ENCODE measurements around the gene UBL4A.

UBL4A gene

DNA sequence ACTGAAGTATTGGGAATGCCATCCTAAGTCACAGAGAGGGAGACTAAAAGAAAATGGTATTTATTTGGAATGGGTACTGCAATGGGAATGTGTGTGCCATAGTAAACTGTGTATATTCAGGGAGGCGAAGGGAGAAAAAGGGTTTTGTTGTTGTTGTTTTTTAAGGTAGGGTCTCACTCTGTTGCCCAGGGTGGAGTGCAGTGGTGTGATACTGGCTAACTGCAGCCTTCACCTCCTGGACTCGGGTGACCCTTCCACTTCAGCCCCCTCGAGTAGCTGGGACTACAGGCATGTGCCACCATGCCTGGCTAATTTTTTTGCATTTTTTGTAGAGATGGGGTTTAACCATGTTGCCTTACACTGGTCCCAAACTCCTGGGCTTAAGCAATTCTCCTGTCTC is 8.3 kb upstream of the UBL4A start:
- peaks cover 50% of the 10 kb centered on the region for H3K9me3 Mint-ChIP-seq
- H3K27me3 Mint-ChIP-seq (ENCODE audit: low read depth, poor library complexity): no peaks in the 10 kb centered on the region
- no peak overlapping the region for H3K27ac Mint-ChIP-seq

DNA sequence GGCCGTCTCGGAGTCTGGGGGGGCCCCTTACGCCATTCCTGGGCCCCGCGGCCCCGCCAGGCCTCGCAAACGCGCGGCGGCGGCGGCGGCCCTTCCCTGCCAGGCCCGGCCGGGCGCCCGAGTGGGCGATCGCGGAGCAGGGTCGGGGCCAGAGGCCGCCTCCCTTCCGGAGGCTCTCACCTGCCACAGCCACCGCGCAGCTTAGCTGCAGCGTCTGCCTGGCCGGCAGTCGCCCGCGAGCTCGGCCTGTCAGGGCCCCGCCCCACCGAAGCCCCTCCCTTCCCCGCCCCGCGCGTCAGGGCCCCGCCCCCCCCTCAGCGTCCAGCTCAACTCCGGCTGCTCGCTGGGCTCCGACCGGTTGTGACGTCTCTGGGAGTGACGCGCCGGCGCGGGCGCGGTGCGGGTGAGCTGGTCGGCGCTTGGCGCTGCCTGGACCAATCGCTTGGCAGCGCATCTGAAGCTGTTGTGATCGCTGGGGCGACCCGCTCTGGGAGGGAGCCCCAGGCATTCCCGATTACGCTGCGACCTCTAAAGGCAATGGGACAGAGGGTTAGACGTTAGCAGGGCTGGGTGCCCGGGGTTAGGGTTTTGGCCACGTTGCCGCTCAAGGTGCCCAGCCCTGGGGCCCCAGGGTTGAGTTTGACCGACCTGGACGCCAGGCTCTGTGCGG is 4.1 kb upstream of the UBL4A start, which contains the start of gene SLC10A3:
Gene SLC10A3 (minus strand): TSS at position 216 of the 670 bp plus-strand sequence. CDS start 1,689 bp downstream, outside the sequence.
- peak; percentile 88 for DNase-seq
- H3K36me3 Mint-ChIP-seq (ENCODE audit: low read depth): peaks cover 8% of the 10 kb centered on the region
- H3K27me3 Mint-ChIP-seq (ENCODE audit: low read depth, poor library complexity): no peaks in the 10 kb centered on the region

More for the DNA sequence above, 8.3 kb upstream of the UBL4A start:
- TF ChIP-seq, protein P1, sequence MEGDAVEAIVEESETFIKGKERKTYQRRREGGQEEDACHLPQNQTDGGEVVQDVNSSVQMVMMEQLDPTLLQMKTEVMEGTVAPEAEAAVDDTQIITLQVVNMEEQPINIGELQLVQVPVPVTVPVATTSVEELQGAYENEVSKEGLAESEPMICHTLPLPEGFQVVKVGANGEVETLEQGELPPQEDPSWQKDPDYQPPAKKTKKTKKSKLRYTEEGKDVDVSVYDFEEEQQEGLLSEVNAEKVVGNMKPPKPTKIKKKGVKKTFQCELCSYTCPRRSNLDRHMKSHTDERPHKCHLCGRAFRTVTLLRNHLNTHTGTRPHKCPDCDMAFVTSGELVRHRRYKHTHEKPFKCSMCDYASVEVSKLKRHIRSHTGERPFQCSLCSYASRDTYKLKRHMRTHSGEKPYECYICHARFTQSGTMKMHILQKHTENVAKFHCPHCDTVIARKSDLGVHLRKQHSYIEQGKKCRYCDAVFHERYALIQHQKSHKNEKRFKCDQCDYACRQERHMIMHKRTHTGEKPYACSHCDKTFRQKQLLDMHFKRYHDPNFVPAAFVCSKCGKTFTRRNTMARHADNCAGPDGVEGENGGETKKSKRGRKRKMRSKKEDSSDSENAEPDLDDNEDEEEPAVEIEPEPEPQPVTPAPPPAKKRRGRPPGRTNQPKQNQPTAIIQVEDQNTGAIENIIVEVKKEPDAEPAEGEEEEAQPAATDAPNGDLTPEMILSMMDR (IDR thresholded peaks at IDR 0.05): no peak
- DNase-seq: no peak
- H3K4me3 Mint-ChIP-seq: no peak overlapping the region
- no peaks in the 10 kb centered on the region for H3K36me3 Mint-ChIP-seq (ENCODE audit: low read depth)
- peaks cover 9% of the 10 kb centered on the region for H3K4me1 Mint-ChIP-seq

DNA sequence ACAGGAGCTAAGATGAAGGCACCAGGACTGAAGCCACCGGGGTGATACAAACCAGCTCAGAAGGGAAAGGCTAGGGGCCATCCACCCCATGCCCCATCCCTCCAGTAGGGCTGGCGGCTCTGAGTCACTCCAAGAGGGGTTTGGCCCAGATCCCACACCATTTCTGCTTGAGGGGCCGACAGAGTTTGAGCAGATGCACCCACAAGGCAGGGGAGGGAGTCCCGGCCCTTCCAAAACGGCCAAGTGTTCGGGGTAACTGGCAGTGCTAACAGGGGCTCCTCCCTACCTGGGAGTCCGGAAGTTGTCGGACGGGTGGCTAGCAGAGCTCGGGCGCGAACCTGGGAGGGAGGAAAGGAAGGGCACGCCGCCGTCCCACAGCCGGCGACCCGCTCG is 3.6 kb upstream of the UBL4A start:
- Mint-ChIP-seq H3K27ac (no peak overlapping the region), H3K4me1 (peaks cover 15% of the 10 kb centered on the region), H3K9me3 (peaks cover 52% of the 10 kb centered on the region), H3K27me3 (ENCODE audit: low read depth, poor library complexity) (no peaks in the 10 kb centered on the region), H3K4me3 (peak overlapping the region; percentile 82), H3K36me3 (ENCODE audit: low read depth) (peaks cover 8% of the 10 kb centered on the region)
- no peak for DNase-seq
- TF ChIP-seq, protein P1 (IDR thresholded peaks at IDR 0.05): no peak

More for the DNA sequence above, 4.1 kb upstream of the UBL4A start, which contains the start of gene SLC10A3:
- H3K4me3 Mint-ChIP-seq: peak within 1 kb of the TSS; percentile 83
- TF ChIP-seq, protein P1 (IDR thresholded peaks at IDR 0.05): no peak
- peaks cover 15% of the 10 kb centered on the region for H3K4me1 Mint-ChIP-seq
- H3K27ac Mint-ChIP-seq: peak within 1 kb of the TSS; percentile 93
- peaks cover 53% of the 10 kb centered on the region for H3K9me3 Mint-ChIP-seq

DNA sequence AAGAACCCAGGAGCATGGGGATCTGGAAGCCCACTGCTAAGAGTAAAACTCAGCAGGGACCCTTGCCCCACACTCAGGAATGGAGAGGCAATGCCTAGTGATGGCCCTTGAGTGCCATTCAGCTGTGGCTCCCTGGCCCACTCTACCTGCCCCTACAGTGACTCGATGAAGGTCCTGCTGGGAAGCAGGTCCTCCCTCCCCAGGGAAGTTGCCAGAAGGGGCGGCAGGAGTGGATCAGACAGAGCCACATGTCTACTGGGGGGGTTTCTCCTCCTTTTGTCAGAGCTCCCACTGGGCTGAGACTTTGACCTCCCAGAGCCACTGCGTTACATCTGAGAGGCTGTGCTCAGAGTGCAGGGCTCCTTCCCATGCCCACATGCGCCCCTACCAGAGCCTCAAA is 2.8 kb upstream of the UBL4A start:
- Mint-ChIP-seq H3K9me3 (peaks cover 52% of the 10 kb centered on the region), H3K4me1 (peaks cover 15% of the 10 kb centered on the region), H3K27me3 (ENCODE audit: low read depth, poor library complexity) (no peaks in the 10 kb centered on the region), H3K4me3 (peak overlapping the region; percentile 82), H3K36me3 (ENCODE audit: low read depth) (peaks cover 8% of the 10 kb centered on the region), H3K27ac (no peak overlapping the region)
- no peak for DNase-seq
- TF ChIP-seq, protein P1 (IDR thresholded peaks at IDR 0.05): no peak

DNA sequence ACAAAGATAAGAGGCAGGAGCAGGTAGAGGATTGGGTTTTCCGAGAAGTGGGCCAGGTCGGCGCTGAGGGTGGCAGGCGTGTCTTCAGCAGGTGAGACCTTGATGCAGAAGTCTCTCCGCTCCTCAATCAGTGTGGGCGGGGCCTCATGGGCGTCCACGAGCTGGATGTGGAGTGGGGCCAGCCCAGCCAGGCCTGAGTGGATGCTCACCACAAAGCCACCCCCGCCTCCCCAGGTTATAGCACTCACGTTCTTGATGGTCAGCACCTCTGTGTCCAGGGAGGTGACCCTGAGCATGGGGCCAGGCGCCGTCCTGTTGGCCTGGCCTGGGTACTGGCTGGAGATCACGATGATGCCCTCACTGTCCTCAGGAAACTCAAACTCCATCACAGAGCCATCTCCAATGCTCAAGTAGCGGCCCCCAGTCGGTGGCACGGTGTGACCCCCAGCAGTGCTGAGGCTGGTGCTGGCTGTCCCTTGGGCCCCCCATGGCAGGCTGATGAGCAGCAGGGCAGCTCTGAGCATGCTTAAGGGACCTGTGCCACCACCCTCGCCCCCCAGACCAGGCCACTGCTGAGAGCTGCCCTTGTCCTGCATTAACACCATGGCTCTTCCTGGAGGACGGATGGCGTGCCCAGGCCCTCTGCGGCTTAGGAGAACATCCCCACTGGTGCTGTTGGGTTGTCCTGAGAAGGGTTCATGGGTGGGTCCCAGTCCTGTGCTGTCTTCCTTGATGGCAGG is 2.1 kb upstream of the UBL4A start:
- Mint-ChIP-seq H3K36me3 (ENCODE audit: low read depth) (peaks cover 10% of the 10 kb centered on the region), H3K4me1 (peaks cover 17% of the 10 kb centered on the region), H3K27me3 (ENCODE audit: low read depth, poor library complexity) (no peaks in the 10 kb centered on the region), H3K27ac (no peak overlapping the region), H3K4me3 (no peak overlapping the region), H3K9me3 (peaks cover 57% of the 10 kb centered on the region)
- DNase-seq: no peak
- TF ChIP-seq, protein P1 (IDR thresholded peaks at IDR 0.05): no peak
